ENCODE data around the gene CCL14.
A peak's percentile ranks its signal among the peaks of the same experiment; 100 is the strongest.

CCL14 gene

GRCh38 chr17:35953720-35954119 is 32.8 kb downstream of the CCL14 start:
- no peak for DNase-seq (ENCODE audit: low read depth)
- TF ChIP-seq CTCF (IDR thresholded peaks at IDR 0.05; ENCODE audit: low read depth, low read length) (no peak), POLR2A (IDR thresholded peaks at IDR 0.05; ENCODE audit: extremely low read depth, insufficient read length) (no peak), MAX (IDR thresholded peaks at IDR 0.05; ENCODE audit: low read depth, low read length) (no peak)
- no peak overlapping the region for H3K4me3 ChIP-seq (ENCODE audit: low read depth, low read length)

- DNase-seq (ENCODE audit: low read depth): no peak
- TF ChIP-seq CTCF (IDR thresholded peaks at IDR 0.05; ENCODE audit: low read depth, low read length) (no peak), POLR2A (IDR thresholded peaks at IDR 0.05; ENCODE audit: extremely low read depth, insufficient read length) (no peak), MYC (IDR thresholded peaks at IDR 0.05; ENCODE audit: low read depth, low read length) (no peak), MAX (IDR thresholded peaks at IDR 0.05; ENCODE audit: low read depth, low read length) (no peak)
- H3K4me3 ChIP-seq (ENCODE audit: low read depth, low read length): no peak overlapping the region
Observed at GRCh38 chr17:35949401-35949800, 37.1 kb downstream of the CCL14 start.

GRCh38 chr17:35948092-35948491 is 38.4 kb downstream of the CCL14 start:
- no peak overlapping the region for H3K4me3 ChIP-seq (ENCODE audit: low read depth, low read length)
- no peak for DNase-seq (ENCODE audit: low read depth)
- TF ChIP-seq POLR2A (IDR thresholded peaks at IDR 0.05; ENCODE audit: extremely low read depth, insufficient read length) (no peak), MAX (IDR thresholded peaks at IDR 0.05; ENCODE audit: low read depth, low read length) (no peak), MYC (IDR thresholded peaks at IDR 0.05; ENCODE audit: low read depth, low read length) (no peak), CTCF (IDR thresholded peaks at IDR 0.05; ENCODE audit: low read depth, low read length) (no peak)

- H3K4me3 ChIP-seq (ENCODE audit: low read depth, low read length): peak overlapping the region; percentile 25
- peak; percentile 81 for DNase-seq (ENCODE audit: low read depth)
Observed at GRCh38 chr17:35947156-35947585, 39.4 kb downstream of the CCL14 start.

GRCh38 chr17:35944151-35944550 is 42.4 kb downstream of the CCL14 start:
- no peak for DNase-seq (ENCODE audit: low read depth)
- TF ChIP-seq MYC (IDR thresholded peaks at IDR 0.05; ENCODE audit: low read depth, low read length) (no peak), POLR2A (IDR thresholded peaks at IDR 0.05; ENCODE audit: extremely low read depth, insufficient read length) (no peak), CTCF (IDR thresholded peaks at IDR 0.05; ENCODE audit: low read depth, low read length) (no peak), MAX (IDR thresholded peaks at IDR 0.05; ENCODE audit: low read depth, low read length) (no peak)
- no peak overlapping the region for H3K4me3 ChIP-seq (ENCODE audit: low read depth, low read length)

More at GRCh38 chr17:35947156-35947585, 39.4 kb downstream of the CCL14 start:
- TF ChIP-seq MAX (IDR thresholded peaks at IDR 0.05; ENCODE audit: low read depth, low read length): no peak
- peak; percentile 96 for TF ChIP-seq CTCF (IDR thresholded peaks at IDR 0.05; ENCODE audit: low read depth, low read length)

GRCh38 chr17:35943537-35943936 is 43.0 kb downstream of the CCL14 start, which contains the start of gene LYZL6:
TSS of gene LYZL6 (minus strand) at chr17:35943713. CDS start at chr17:35939356, 4,357 bp downstream.
- H3K4me3 ChIP-seq (ENCODE audit: low read depth, low read length): no peak within 1 kb of the TSS
- TF ChIP-seq CTCF (IDR thresholded peaks at IDR 0.05; ENCODE audit: low read depth, low read length): no peak
- TF ChIP-seq POLR2A (IDR thresholded peaks at IDR 0.05; ENCODE audit: extremely low read depth, insufficient read length): no peak
- no peak for TF ChIP-seq MYC (IDR thresholded peaks at IDR 0.05; ENCODE audit: low read depth, low read length)
- no peak for TF ChIP-seq MAX (IDR thresholded peaks at IDR 0.05; ENCODE audit: low read depth, low read length)
- no peak for DNase-seq (ENCODE audit: low read depth)

Data from NB4 (cell line).